ENCODE measurements around the gene ROBO1. TPM values are rescaled to one million over a fixed set of nuclear protein-coding genes. Genes with fewer than 3 reads are reported as not detected.

ROBO1 gene
- total and polyA plus RNA-seq, 2 of the 8 experiments (the other 6 are each of a cell fraction or from before 2014, with no cell fraction given), result 51.4 to 91.0 TPM

DNA sequence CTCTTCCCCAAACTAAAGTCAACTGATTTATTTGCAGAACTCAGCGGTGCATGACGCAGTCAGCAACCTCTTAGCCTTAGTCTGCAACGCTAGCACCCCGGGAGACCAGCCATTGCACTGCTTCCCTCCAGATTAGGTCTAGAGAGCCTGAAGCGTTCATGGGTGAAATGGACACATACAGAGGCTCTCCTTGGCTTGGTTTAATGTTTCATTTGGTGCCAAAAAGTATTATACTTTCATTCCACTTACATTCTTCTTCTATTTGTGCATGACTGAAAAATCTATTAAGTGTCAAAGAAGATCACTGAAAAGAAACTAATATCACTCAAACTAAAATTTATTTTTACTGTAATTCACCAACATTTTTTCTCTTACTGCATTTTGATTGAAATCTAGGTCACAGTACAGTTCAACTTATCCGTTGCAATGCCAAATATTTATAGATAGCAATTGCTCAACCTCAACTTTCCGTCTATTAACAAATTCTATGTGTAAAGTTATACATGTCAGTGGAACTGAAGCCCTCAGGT lies 116.2 kb downstream of the ROBO1 start:
- H4K5ac ChIP-seq (ENCODE audit: insufficient read length, low read depth, low read length), result no peak overlapping the region
- H3K4me2 ChIP-seq (ENCODE audit: insufficient read depth in 1 of 2, low read depth in 2 of 2, low read length in 2 of 2), result no peak overlapping the region
- no peak overlapping the region for H4K91ac ChIP-seq (replicated peaks; ENCODE audit: insufficient read length, low read length)
- H3K36me3 ChIP-seq (ENCODE audit: control insufficient read depth in 2 of 4, insufficient read depth in 4 of 4, low read length in 3 of 4), result no peaks in the 10 kb centered on the region
- H2BK15ac ChIP-seq (ENCODE audit: low read length), result no peak overlapping the region
- H3K79me2 ChIP-seq (ENCODE audit: control insufficient read depth in 1 of 2, insufficient read depth in 2 of 2, low read length in 2 of 2), result no peaks in the 10 kb centered on the region
- no peak overlapping the region for H2BK5ac ChIP-seq (ENCODE audit: low read depth, low read length)
- H3K23me2 ChIP-seq (ENCODE audit: low read depth, low read length), result no peaks in the 10 kb centered on the region
- H3K56ac ChIP-seq (replicated peaks; ENCODE audit: insufficient read length, low read depth, low read length), result no peak overlapping the region
- H4K8ac ChIP-seq (ENCODE audit: extremely low read depth, insufficient read depth, low read length), result no peak overlapping the region
- no peak overlapping the region for H3K9ac ChIP-seq (replicated peaks in 1 of 4; ENCODE audit: extremely low read depth in 1 of 4, low read depth in 3 of 4, low read length in 3 of 4)
- H2BK120ac ChIP-seq (replicated peaks; ENCODE audit: low read depth, low read length), result no peak overlapping the region
- TF ChIP-seq ATF3 (IDR thresholded peaks at IDR 0.05; ENCODE audit: insufficient read depth, low read depth, low read length) (no peak), SUZ12 (IDR thresholded peaks at IDR 0.05; ENCODE audit: low read length) (no peak), RBBP5 (IDR thresholded peaks at IDR 0.05; ENCODE audit: borderline replicate concordance, low read depth, low read length) (no peak), EP300 (IDR thresholded peaks at IDR 0.05; ENCODE audit: borderline replicate concordance in 1 of 2, low read depth in 2 of 2, low read length in 2 of 2) (no peak), RFX5 (IDR thresholded peaks at IDR 0.05; ENCODE audit: borderline replicate concordance, low read depth, low read length) (no peak), YY1 (IDR thresholded peaks at IDR 0.05; ENCODE audit: low read depth, low read length) (no peak), GABPA (IDR thresholded peaks at IDR 0.05; ENCODE audit: borderline replicate concordance, insufficient read depth, low read length) (no peak), CBX5 (IDR thresholded peaks at IDR 0.05; ENCODE audit: low read depth, low read length) (no peak), EGR1 (IDR thresholded peaks at IDR 0.05; ENCODE audit: borderline replicate concordance, low read depth, low read length) (no peak), POLR2A (IDR thresholded peaks at IDR 0.05; ENCODE audit: control extremely low read depth in 1 of 2, low read depth in 2 of 2, low read length in 2 of 2) (no peak), CTBP2 (IDR thresholded peaks at IDR 0.05; ENCODE audit: borderline replicate concordance, insufficient read depth, insufficient read length, low read length) (no peak)
- no peak for FAIRE-seq
- H3K4me3 ChIP-seq (ENCODE audit: extremely low read depth in 1 of 4, insufficient read depth in 2 of 4, low read depth in 3 of 4, low read length in 4 of 4), result no peak overlapping the region
- no peak overlapping the region for H3K23ac ChIP-seq (ENCODE audit: insufficient read length)
- H3K18ac ChIP-seq (ENCODE audit: extremely low read depth, low read length), result no peak overlapping the region
- DNase-seq (ENCODE audit: low read depth in 1 of 2, low spot score in 2 of 2), result no peak
- ChIA-PET CTCF (ENCODE audit: partially characterized antibody) (no interaction called here), POLR2A (ENCODE audit: partially characterized antibody) (no interaction called here)
- H3K27me3 ChIP-seq (replicated peaks in 1 of 4; ENCODE audit: control insufficient read depth in 3 of 4, extremely low read depth in 1 of 4, insufficient read depth in 3 of 4, low read length in 3 of 4), result no peaks in the 10 kb centered on the region
- no peak overlapping the region for H2AK5ac ChIP-seq (ENCODE audit: low read depth, low read length)
- H3K14ac ChIP-seq (ENCODE audit: insufficient read length), result no peak overlapping the region
- 77% methylated on average over 7 of the region's 7 CpGs; no CpG with 5 or more reads in 1 of the 2 experiments for WGBS, 2 experiments (ENCODE audit: extremely low coverage in 1 of 2, insufficient coverage in 1 of 2, insufficient read length in 1 of 2, insufficient replicate concordance in 2 of 2, low coverage in 1 of 2, low lambda C conversion rate in 2 of 2, missing lambda C conversion rate in 1 of 2)
- no peaks in the 10 kb centered on the region for H3K79me1 ChIP-seq (ENCODE audit: low read depth, low read length)
- H3K4ac ChIP-seq (replicated peaks; ENCODE audit: insufficient read length, low read depth, low read length), result no peak overlapping the region
- H2AFZ ChIP-seq (ENCODE audit: low read length), result no peak overlapping the region
- no peak overlapping the region for H2BK20ac ChIP-seq (ENCODE audit: low read length)
- no peaks in the 10 kb centered on the region for H4K20me1 ChIP-seq (replicated peaks in 1 of 2; ENCODE audit: control insufficient read depth in 1 of 2, insufficient read depth in 2 of 2, low read length in 2 of 2)
- no peaks in the 10 kb centered on the region for H3K4me1 ChIP-seq (replicated peaks in 1 of 4; ENCODE audit: control insufficient read depth in 3 of 4, insufficient read depth in 4 of 4, low read length in 3 of 4)
- H3K27ac ChIP-seq (ENCODE audit: low read depth, low read length), result no peak overlapping the region
- no peak overlapping the region for H2BK12ac ChIP-seq (ENCODE audit: low read depth, low read length)
- H3K9me3 ChIP-seq (ENCODE audit: insufficient read depth in 2 of 2, low read depth in 1 of 2, low read length in 1 of 2), result no peaks in the 10 kb centered on the region
